ENCODE measurements around the gene CCNB1IP1.
"Not testable (repeated sequence)": the region's sequence is repeated elsewhere in the genome, so short reads cannot be mapped to it uniquely, and the experiment has no call there.

The CCNB1IP1 gene

DNA sequence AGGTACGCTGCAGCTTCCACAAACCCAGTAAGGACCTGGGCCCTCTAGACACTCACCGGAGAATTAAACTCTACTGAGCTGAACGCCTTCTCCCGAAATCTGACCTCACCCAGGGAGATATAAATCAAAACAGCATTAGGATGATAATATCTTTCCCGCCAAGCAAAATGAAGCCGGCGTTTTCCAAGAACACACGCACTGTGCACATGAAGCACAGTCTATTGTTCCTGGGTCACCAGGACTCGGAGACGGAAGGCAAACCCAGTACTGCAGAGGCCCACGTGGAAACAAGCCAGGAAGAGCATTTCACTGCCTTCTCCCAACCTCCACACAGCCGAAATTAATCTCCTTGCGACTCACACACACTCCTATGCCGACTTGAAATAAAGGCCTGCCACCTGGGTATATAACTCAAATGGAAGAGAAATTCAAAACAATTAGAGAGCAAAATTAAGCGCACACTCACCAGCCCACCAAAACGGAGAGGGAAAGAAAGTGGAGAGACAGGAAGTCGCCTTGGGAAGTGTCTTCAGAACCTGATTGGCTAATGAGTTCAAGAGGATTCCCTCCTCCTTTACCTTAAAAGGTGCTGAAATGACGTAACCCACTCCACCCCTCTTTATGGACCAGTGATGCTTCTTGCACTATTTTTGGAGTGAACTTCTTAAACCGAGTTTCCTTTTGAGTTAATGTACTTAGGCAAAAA, at the start of gene CCNB1IP1:
TSS of gene CCNB1IP1 (minus strand) at position 492 of the 706 bp plus-strand sequence. CDS start 16,756 bp downstream, outside the sequence.
- no peak for DNase-seq

- DNase-seq = no peak
Observed at GRCh38 chr14:20382526-20382925, 49.4 kb upstream of the CCNB1IP1 start.

DNA sequence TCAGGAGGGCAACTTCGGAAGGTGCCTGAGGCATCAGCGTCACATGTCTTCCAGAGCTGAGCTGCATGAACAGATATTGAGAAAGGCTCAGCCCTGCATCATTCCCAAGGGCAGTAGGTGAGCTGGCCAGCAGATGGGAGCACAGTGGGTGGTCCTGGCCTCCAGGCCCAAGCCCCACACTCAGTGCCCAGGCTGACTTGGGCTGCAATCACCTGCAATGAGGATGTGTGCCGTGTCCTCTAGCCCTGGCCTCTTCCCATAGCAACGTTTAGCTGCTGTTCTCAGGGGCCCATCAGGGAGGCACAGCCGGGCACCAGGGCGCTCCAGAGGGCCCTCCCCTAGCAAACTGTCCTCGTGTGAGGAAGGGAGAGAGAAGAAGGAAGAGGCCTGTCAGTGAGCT, 48.3 kb upstream of the CCNB1IP1 start:
- no peak for DNase-seq

GRCh38 chr14:20380681-20381080, 47.6 kb upstream of the CCNB1IP1 start:
- DNase-seq = no peak

- DNase-seq = no peak
Observed at GRCh38 chr14:20379743-20380142, 46.7 kb upstream of the CCNB1IP1 start.

DNA sequence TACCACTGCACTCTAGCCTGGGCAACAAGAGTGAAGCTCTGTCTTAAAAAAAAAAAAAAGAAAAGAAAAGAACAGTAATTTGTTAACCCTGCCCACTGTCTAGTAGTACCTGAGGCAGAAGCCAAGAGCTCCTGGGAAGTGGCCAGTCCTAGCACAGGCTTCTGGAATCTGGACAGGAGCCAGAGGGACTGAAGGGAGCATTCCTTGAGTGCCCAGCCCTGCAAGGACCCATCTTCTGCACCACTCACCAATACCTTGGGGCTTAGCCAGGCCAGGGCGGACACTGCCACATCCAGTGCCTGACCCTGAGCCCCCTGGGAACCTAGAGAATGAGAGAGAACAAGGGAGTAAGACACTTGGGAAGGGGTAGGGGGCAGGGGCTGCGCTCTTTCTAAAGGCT, 44.1 kb upstream of the CCNB1IP1 start:
- no peak for DNase-seq

DNA sequence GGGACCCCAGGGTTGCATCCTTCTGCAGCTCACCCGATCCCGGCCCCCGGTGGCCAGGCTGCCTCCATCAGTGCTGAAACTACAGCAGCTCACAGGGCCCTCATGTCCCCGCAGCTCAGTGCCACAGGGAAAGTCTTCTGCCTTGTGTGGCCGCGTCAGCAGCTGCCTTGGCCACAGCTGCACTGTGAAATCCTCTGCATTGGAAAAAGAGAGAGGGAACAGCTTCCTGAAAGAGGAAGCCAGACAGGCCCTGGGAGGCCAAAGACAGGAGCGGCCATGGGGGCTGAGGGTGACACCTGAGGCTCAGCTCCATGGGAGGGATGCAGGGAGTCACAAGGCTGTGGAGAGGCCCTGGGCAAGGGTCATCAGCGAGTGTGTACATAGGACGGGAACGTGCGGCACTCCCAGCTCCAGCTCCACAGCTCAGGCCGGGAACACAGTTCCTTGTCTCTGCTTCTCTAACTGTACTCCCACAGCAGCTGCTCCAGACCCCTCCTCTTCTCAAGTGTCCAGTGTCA, 43.1 kb upstream of the CCNB1IP1 start:
- DNase-seq = no peak

DNA sequence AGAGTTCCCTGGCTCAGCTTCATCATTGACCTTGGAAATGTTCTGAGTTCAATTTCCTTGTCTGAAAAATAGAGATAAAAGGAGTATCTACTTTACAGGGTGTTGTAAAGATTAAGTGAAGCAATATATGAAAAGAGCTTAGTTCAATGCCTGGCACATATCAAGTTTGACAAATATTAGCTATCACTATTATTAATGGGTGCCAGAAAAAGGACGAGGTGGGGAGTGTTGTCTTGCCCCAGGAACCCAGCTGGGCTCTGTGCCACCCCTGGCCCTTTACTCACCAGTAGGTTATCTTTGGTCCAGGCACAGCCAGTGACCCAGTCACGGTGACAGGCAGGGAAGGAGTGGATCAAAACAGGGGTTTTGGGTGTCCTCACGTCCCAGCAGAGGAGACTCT, 42.4 kb upstream of the CCNB1IP1 start:
- no peak for DNase-seq

DNA sequence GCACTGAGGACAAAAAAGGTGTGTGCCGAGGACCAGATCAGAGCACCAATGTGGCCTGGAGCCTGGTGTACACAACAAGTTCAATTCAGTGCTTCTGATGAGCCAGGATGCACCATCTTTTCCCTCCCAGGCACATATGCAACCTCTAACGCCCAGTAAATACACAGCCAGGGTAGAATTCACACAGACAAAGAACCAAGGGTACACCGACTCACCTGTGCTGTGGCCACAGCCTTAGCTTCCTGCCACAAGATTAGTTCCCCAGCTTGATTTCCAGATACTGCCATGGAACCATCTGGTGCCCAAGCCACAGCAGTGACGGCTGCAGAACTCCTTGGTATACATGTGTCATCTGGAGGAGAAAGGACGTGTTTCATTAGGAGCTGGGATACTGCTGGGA, 39.7 kb upstream of the CCNB1IP1 start:
- DNase-seq = no peak

DNA sequence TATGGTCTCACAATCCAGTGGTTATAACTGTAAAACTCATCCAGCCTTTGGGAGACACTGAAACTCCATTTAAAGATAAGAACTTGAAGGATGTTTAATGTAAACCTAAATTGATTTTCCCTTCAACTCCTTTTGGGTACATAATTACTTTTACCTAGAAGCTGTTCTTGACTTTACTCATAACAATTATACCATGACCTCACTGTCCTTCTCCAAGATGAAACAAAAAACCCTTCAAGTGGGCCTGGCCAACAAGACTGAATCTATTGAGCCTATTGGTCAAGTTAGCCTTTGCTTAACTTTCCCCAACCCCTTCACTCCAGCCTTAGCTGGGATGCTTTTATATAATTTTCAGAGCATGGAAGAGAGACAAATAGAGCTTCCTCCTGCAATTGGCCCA, 32.8 kb upstream of the CCNB1IP1 start:
- DNase-seq = no peak

DNA sequence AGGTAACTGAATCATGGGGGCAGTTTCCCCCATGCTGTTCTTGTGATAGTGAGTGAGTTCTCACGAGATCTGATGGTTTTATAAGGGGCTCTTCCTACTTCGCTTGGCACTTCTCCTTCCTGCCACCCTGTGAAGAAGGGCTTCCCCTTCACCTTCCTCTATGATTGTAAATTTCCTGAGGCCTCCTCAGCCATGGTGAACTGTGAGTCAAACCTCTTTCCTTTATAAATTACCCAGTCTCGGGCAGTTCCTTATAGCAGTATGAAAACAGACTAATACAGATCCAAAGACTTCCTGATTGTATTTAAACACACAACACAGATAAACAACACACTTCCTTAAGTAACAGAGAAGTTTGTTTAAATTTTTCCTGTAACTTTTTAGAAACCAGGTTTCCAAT, 25.4 kb upstream of the CCNB1IP1 start:
- not testable (repeated sequence) for DNase-seq

DNA sequence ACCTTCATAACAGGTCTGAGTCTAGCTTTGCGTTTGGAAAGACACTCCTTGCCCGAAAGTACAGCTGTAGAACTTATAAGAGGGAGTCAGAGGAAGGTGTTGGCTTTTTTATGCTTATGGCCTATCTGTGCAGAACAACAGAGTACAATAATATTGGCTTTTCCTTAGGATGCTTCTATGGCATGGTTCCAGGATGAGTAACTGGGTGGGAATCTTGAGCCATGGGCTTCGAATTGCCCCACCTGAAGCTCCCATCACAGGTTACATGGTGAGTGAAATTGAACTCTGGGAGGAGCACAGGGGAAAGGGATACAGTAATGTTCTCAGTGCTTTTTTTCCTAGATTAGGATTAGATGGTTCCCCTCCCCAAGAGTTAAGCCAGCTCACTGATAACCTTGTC, 23.3 kb upstream of the CCNB1IP1 start:
- no peak for DNase-seq

GRCh38 chr14:20350860-20351259, 17.8 kb upstream of the CCNB1IP1 start:
- no peak for DNase-seq

DNA sequence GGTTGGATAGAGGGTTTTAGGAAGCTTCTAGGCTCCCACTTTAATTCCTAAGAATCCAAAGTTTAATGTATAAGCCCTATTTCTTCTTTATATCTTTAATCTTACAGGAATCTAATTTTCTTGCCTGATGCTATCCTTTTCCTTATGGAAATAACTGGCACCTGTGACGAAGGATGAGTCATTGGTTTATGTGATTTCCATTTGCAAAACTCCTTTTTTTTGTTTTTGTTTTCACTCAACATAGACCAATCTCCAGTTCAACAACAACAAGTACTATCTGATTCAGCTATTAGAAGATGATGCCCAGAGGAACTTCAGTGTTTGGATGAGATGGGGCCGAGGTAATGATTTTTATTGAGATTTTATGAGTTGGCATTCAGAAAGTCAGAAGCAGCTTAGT, 17.2 kb upstream of the CCNB1IP1 start:
- no peak for DNase-seq

GRCh38 chr14:20347747-20348146, 14.7 kb upstream of the CCNB1IP1 start:
- DNase-seq = no peak

DNA sequence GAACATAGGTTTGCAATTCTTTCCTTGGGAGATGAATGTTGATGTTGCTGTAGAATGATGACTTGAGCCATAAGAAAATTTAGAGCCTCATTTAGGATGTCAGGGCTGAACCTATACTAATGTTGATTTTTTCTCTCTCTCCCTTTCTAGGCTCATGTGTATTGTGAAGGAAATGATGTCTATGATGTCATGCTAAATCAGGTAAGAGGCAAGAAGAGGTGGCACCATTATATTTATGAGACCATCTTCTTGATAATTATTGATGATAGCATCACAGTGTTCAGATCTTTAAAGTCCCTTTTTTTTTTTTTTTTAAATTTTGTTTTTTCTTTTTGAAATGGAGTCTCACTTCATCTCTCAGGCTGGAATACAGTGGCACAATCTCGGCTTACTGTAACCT, 13.6 kb upstream of the CCNB1IP1 start:
- no peak for DNase-seq

DNA sequence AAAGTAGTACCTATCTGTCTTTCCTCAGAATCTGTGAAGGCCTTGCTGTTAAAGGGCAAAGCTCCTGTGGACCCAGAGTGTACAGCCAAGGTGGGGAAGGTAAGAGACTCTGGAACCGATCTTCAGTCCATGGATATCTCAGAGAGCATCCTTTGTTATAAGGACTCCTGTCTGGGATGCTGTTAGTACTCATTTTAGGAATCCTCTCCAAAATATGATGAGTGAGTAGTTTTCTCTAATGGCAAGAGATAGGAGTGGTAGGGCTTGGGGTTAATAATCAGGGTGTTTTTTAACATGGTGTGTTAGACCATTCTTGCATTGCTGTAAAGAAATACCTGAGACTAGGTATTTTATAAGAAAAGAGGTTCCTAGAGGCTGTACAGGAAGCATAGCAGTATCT, 12.3 kb upstream of the CCNB1IP1 start:
- DNase-seq = no peak

DNA sequence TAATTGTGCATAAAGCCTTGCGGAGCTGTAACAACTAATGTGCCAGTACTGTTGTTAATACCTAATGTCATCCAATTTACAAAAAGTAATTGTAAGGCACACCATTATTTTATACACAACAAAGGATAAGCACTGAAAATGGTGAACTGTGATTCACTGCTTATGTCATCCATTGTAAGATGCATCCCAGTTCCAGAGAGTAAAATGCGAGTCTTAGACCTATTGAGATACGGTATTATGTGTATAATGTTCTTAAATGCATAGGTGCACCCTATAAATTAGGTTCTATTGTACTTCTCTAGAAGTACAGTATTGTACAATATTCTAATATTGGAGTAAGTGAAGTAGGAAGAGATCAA, 10.8 kb upstream of the CCNB1IP1 start:
- DNase-seq = no peak

GRCh38 chr14:20343092-20343861, 10.2 kb upstream of the CCNB1IP1 start, which contains the start of gene PARP2:
PARP2 (plus strand) TSS chr14:20343635; CDS start chr14:20343642, 7 bp downstream.
- peak; percentile 73 to 84 (median 78) for DNase-seq

DNA sequence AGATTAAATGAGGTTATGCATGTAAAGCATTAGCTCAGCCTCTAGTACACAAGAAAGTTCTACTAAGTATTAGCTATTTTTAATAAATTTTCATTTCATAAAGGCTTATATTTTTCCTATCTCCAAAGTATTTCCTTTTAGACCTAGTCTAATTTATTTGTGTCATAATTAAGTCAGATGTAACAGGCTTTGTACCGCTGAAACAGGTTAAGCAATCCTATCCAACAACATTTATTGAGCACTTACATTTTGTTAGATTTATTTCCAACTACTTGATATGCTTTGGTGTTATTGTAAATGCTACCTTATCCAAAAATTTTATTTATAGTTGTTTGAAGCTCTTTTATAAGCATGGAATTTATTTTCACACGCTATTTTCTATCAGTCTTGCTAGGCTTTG, 8.6 kb upstream of the CCNB1IP1 start:
- DNase-seq = no peak

GRCh38 chr14:20341032-20341431, 8.0 kb upstream of the CCNB1IP1 start:
- not testable (repeated sequence) for DNase-seq

DNA sequence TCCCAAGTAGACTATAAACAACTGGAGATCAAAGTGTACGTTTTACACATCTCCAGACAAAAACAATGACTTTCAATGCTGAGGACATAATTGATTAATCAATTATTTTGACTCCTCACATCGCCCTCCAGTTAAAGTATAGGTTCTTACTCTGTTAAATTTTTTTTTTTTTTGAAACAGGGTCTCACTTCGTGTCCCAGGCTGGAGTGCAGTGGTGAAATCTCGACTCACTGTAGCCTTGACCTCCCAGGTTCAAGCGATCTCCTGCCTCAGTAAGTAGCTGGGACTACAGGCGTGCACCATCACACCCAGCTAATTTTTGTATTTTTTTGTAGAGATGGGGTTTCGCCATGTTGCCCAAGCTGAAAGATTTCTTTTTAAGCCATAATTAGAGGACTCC, 938 bp upstream of the CCNB1IP1 start:
- DNase-seq = no peak

- DNase-seq = no peak
Observed at GRCh38 chr14:20333494-20333841, 389 bp upstream of the CCNB1IP1 start.

- DNase-seq = no peak
Observed at GRCh38 chr14:20332431-20332787, 670 bp downstream of the CCNB1IP1 start.
